HG03280 (cell line): Measurements from ENCODE around the gene PACS2.
A peak's percentile ranks its signal among the peaks of the same experiment; 100 is the strongest.
"Not testable (repeated sequence)": the region's sequence is repeated elsewhere in the genome, so short reads cannot be mapped to it uniquely, and the experiment has no call there.

Experiments
- ATAC-seq: cut with Tn5 transposase; IDR thresholded peaks from one replicate; pipeline ENCODE4 v1.9.1; 2021; ENCODE audit warnings: mild to moderate bottlenecking, moderate library complexity; ENCODE audit not compliant: unreplicated experiment

The PACS2 gene

GRCh38 chr14:105314287-105315200 lies at the start of gene PACS2:
TSS of gene PACS2 (plus strand) at chr14:105314748. CDS start at chr14:105314919, 171 bp downstream.
- peak; percentile 78 for ATAC-seq

DNA sequence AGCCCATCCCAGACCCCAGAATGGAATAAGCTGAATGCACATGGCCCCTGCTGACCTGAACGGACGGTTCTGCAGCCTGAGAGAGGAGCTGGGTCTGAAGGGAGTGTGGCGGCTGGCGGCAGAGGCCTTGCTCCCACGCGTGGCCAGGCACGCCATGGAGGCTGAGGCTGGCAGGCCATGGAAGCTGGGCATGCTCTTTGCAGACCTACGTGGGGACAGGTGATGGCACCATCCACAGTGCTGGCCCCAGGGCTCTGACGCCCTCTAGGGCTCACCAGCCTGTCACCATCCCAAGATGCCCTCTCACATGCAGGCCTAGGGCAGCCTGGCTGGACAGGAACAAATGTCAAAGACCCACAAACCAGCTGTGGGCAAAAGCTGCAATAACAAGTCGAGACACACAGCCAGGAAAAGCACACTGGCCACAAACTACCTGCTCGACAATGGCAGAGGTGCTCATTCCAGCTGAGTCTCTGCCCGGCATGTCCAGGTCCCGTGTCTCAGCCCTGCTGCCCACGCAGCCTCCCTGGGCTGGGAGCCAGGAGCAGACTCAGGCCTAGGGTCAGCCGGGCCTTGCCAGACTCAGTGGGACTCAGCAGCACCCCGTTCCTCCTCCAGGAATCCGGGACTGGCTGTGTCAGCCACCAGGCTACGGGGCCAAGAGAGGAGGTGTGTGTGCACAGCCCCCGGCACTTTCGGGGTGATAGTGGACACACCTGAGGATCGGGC lies 46.6 kb upstream of the PACS2 start:
- no peak for ATAC-seq

GRCh38 chr14:105268736-105269354 lies 45.7 kb upstream of the PACS2 start:
- ATAC-seq: no peak

- no peak for ATAC-seq
These were observed 45.1 kb upstream of the PACS2 start for GRCh38 chr14:105269405-105269804.

DNA sequence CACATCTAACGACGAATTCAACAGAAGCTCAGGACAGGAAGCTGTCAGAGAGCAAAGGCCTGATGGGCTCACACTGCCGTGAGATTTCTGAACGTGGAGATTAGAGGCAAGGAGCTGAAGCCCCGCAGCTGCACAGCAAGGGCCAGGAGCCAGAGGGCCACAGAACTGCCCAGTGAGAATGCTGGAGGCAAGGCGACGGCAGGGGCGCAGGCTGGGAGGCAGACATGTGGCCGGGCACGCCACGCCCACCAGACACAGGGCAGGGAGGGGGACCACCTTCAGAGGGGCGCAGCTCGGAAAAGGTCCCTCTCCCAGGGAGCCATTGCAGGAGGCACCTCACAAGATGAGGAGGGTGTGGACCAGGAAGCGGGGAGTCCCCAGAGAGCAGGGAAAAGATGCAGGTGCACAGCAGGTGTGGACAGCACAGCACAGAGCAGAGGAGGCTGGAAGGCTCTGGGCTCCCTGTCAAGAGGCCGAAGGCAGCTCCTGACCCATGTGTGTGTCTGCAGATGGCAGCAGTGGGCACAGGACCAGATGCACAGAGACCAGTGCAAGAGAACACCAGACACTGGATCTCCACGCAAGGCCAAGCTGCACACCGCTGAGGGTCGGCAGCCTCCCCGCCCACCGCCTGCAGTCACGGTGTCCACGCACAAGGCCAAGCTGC lies 43.2 kb upstream of the PACS2 start:
- ATAC-seq: no peak

DNA sequence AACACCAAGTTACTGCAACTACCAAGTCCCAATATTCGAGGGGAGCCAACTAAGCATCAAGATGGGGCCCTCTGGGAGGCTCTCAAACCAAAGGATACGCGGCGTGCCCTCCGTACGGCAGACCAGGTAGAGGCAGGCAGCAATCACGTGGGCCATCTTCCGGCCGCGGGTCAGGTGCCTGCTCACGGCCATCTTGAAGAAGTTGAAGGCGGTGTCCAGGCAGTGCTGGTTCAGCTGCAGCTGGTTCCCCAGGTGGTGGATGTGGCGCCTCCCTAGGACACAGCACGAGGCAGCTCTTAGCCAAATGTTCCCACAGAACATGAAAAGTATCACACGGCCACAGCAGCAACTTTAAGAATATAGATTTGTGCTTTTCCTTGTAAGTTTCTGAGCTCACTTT lies 41.9 kb upstream of the PACS2 start:
- no peak for ATAC-seq

GRCh38 chr14:105273062-105273461 lies 41.5 kb upstream of the PACS2 start:
- no peak for ATAC-seq

GRCh38 chr14:105274637-105275036 lies 39.9 kb upstream of the PACS2 start:
- ATAC-seq: no peak

DNA sequence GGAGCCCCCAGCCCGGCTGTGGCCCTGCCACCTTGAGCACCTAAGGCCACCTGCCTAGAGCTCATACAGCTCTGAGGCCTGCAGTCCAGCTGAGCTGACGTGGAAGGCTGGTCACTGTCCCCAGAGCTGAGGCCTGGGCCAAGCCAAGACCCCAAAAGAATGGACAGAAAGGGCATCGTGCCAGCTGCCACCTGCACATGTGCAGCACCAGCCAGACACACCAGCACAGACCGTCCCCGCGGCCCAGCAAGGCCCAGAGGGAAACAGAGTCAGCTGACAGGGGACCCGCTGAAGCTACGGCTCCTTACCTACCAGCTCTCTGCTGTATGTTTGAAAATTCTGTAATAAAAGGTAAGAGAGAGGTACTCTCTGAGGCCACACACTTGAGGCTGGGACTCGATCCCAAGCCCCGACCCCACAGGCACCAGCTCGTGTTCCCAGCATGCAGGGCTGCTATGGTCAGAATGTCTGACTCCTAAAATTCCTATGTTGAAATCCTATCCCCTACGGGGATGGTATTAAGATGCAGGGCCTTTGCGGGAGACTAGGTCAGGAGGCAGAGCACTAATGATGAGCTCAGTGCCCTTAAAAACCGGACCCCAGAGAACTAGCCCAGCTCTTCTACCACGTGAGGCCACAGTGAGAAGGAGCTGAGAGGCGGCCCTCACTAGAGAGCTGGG lies 39.1 kb upstream of the PACS2 start:
- no peak for ATAC-seq

DNA sequence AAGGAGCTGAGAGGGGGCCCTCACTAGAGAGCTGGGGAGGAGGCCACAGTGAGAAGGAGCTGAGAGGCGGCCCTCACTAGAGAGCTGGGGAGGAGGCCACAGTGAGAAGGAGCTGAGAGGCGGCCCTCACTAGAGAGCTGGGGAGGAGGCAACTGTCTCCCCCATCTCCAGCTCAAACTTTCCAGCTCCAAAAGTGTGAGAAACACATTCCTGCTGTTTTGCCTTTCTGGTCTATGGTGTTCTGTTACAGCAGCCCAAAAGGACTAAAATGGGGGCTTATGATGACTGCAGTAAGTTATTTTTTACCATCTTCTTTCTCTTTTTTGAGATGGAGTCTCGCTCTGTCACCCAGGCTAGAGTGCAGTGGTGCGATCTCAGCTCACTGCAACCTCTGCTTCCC lies 37.1 kb upstream of the PACS2 start:
- ATAC-seq: not testable (repeated sequence)

DNA sequence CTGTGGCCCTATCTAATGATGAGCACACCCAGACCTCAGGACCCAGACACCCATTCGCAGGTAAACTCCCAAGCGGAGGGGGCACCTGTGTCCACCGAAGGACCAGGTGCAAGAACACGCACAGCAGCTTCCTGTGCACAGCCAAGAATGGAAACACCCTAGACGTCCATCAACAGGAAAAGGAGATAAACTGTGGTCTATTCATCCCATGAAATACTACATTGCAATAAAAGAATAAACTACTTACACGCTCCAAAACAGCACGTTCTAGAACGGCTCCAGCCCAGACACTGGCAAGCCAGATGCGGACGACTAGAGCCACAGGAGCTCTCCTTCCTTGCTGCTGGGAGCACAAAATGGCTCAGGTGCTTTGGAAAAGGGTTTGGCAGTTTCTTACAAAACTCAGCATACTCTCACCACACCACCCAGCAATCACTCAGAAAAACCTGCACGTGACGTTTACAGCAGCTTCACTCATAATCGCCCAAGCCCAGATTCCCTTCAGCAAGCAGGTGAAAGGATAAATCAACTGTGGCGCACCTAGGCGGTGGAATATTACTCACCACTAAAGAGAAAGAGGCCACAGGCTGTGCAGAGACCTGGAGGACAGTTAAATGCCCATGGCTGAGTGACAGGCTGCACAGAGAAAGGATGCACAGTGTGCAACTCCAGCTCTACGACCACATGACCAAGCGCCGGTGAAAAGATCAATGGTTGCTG lies 34.7 kb upstream of the PACS2 start:
- ATAC-seq: no peak

- no peak for ATAC-seq
These were observed 34.0 kb upstream of the PACS2 start for GRCh38 chr14:105280525-105280924.

DNA sequence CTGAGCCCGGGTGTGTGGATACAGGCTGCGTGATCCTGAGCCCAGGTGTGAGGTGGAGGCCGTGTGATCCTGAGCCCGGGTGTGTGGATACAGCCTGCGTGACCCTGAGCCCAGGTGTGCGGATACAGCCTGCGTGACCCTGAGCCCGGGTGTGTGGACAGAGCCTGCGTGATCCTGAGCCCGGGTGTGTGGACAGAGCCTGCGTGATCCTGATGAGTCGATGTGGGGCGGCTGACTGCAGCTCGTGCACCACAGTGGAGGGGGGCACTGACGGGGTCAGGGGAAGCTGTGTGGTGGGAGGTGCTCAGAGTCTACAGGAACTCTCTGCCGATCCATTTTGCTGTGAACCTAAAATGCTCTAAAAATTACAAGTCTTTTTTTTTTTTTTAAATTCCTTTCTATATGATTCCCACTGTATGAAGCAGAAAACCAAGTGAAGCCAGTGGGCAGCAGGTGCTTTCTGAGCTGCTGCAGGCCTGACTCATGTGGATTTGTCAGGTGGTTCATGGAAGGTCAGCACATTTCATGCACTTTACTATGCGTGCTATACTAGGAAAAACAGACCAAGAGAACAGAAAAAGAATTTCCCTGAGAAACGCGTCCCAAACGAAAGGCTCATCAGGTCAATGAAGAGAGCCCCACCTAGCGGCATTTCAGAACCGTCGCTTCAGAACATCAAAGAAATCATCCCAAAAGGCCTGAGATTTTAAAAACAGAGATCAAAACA lies 33.0 kb upstream of the PACS2 start:
- no peak for ATAC-seq

GRCh38 chr14:105282098-105282725 lies 32.3 kb upstream of the PACS2 start:
- no peak for ATAC-seq

GRCh38 chr14:105283028-105283427 lies 31.5 kb upstream of the PACS2 start:
- ATAC-seq: no peak

GRCh38 chr14:105283899-105284298 lies 30.6 kb upstream of the PACS2 start:
- ATAC-seq: no peak

GRCh38 chr14:105285174-105285573 lies 29.4 kb upstream of the PACS2 start:
- no peak for ATAC-seq

- no peak for ATAC-seq
These were observed 27.8 kb upstream of the PACS2 start for GRCh38 chr14:105286759-105287144.
